ENCODE measurements around the gene AP1G2. TPM values are rescaled to one million over a fixed set of nuclear protein-coding genes. Genes with fewer than 3 reads are reported as not detected.
A peak's percentile ranks its signal among the peaks of the same experiment; 100 is the strongest.

The AP1G2 gene
- total and polyA plus RNA-seq, 2 of the 13 experiments (the other 11 are each of a cell fraction or from before 2014, with no cell fraction given) = 96.9 to 611 TPM

GRCh38 chr14:23531391-23531790, 36.2 kb downstream of the AP1G2 start:
- in situ Hi-C loops (cut with HindIII; ENCODE audit: extremely low pct_ligation_motif_present, low pct_unique_long_range_greater_than_20kb) (no loop called here), intact Hi-C loops (cut with micrococcal nuclease; ENCODE audit: unreplicated experiment) (no loop called here)
- no TSS peak for BruUV-seq (replicated peaks)
- FAIRE-seq (no peak), ATAC-seq (no peak), DNase-seq (ENCODE audit: low spot score) (no peak)
- Histone ChIP-seq H3K9ac (ENCODE audit: insufficient read depth, low read depth, low read length) (no peak overlapping the region), H3K4me3 (replicated peaks in 1 of 3; ENCODE audit: insufficient read depth in 1 of 3, low read depth in 2 of 3, low read length in 3 of 3) (no peak overlapping the region), H2AFZ (ENCODE audit: low read length) (no peak overlapping the region), H3K27me3 (ENCODE audit: control insufficient read depth in 1 of 2, insufficient read depth in 2 of 2, low read length in 2 of 2) (no peaks in the 10 kb centered on the region), H4K20me1 (ENCODE audit: insufficient read depth, low read length) (no peaks in the 10 kb centered on the region), H3K27ac (ENCODE audit: extremely low read length, insufficient read depth, low read length) (no peak overlapping the region), H3K4me2 (ENCODE audit: low read depth, low read length) (no peak overlapping the region), H3K36me3 (replicated peaks in 1 of 2; ENCODE audit: control insufficient read depth in 1 of 2, insufficient read depth in 2 of 2, low read length in 2 of 2) (no peaks in the 10 kb centered on the region), H3K79me2 (ENCODE audit: insufficient read depth, low read length) (no peaks in the 10 kb centered on the region), H3K9me3 (ENCODE audit: low read length) (no peaks in the 10 kb centered on the region), H3K4me1 (ENCODE audit: insufficient read depth, low read length) (no peaks in the 10 kb centered on the region)
- WGBS (ENCODE audit: low lambda C conversion rate) = 86% methylated on average over 12 of the region's 12 CpGs
- ChIA-PET CTCF (ENCODE audit: low intra/inter-chr PET ratio, low total read pairs) (no interaction called here), POLR2A (interaction anchor here (0.7 to 1.1 kb wide), 2 partner anchors 24 to 52 kb away, joined by 3 to 4 read pairs; partner anchors contain the start of gene THTPA)
- TF ChIP-seq PBX3 (CRISPR knock-in tag; IDR thresholded peaks at IDR 0.05; ENCODE audit: borderline replicate concordance) = no peak
- TF ChIP-seq JARID2 (CRISPR knock-in tag; IDR thresholded peaks at IDR 0.05; ENCODE audit: insufficient replicate concordance) = no peak
- TF ChIP-seq NFKB2 (CRISPR knock-in tag; IDR thresholded peaks at IDR 0.05; ENCODE audit: borderline replicate concordance) = 0 out of 2 replicates have a peak, but pooled peaks have one; percentile 13
- no peak for TF ChIP-seq KLF12 (CRISPR knock-in tag; IDR thresholded peaks at IDR 0.05; ENCODE audit: borderline replicate concordance)
- TF ChIP-seq NRL (CRISPR knock-in tag; IDR thresholded peaks at IDR 0.05; ENCODE audit: borderline replicate concordance) = no peak
- no peak for TF ChIP-seq ZNF552 (CRISPR knock-in tag; IDR thresholded peaks at IDR 0.05; ENCODE audit: borderline replicate concordance)
- TF ChIP-seq ARHGAP35 (CRISPR knock-in tag; IDR thresholded peaks at IDR 0.05; ENCODE audit: borderline replicate concordance) = no peak
- TF ChIP-seq ZNF782 (CRISPR knock-in tag; IDR thresholded peaks at IDR 0.05; ENCODE audit: borderline replicate concordance) = no peak
- no peak for TF ChIP-seq ZNF550 (CRISPR knock-in tag; IDR thresholded peaks at IDR 0.05; ENCODE audit: borderline replicate concordance)
- TF ChIP-seq ZNF431 (CRISPR knock-in tag; IDR thresholded peaks at IDR 0.05; ENCODE audit: borderline replicate concordance, low read depth) = 0 out of 2 replicates have a peak, but pooled peaks have one; percentile 21
- no peak for TF ChIP-seq PHF5A (CRISPR knock-in tag; IDR thresholded peaks at IDR 0.05; ENCODE audit: low read depth, unreplicated experiment)
- no peak for TF ChIP-seq FLYWCH1 (CRISPR knock-in tag; IDR thresholded peaks at IDR 0.05)
- 0 out of 2 replicates have a peak, but pooled peaks have one; percentile 38 for TF ChIP-seq SCMH1 (CRISPR knock-in tag; IDR thresholded peaks at IDR 0.05; ENCODE audit: borderline replicate concordance)
- no peak for TF ChIP-seq MATR3 (CRISPR knock-in tag; IDR thresholded peaks at IDR 0.05)
- no peak for TF ChIP-seq SRSF4 (IDR thresholded peaks at IDR 0.05; ENCODE audit: low read depth, low read length, poor library complexity, severe bottlenecking)
